CD4-positive, alpha-beta T cell (primary cell): ENCODE results near the gene JAZF1. TPM values are rescaled to one million over a fixed set of nuclear protein-coding genes. Genes with fewer than 3 reads are reported as not detected.

Experiments
- ATAC-seq: fragments of 200-7000 bp; cut with Tn5 transposase; one replicate; pipeline ENCODE4 v1.10.0; 2022; ENCODE audit warnings: mild to moderate bottlenecking; ENCODE audit not compliant: poor library complexity
- CTCF ChIA-PET: fragments of 350-600 bp; sonication (Branson Sonifier 250); formaldehyde crosslinking; loops from one replicate; lab custom pipeline; 2021; ENCODE audit warnings: antibody characterized with exemption, inconsistent platforms; lab: Charles Lee
- POLR2A ChIA-PET: fragments of 350-600 bp; sonication (Branson Sonifier 250); formaldehyde crosslinking; loops from one replicate; lab custom pipeline; 2021; ENCODE audit warnings: antibody characterized with exemption, inconsistent platforms; lab: Charles Lee
- DNase-seq, 14 experiments: peaks; one replicate each; pipeline ENCODE4 v3.0.0-alpha.2; 2013 to 2020; ENCODE audit warnings: mixed read lengths in 2 of 14
- H3K27ac ChIP-seq, 2 donors: one replicate each; pipeline versions ENCODE4 v1.5.1 to v1.7.0; 2013; ENCODE audit warnings: low read length in 2 of 2, low read depth in 1 of 2, mild to moderate bottlenecking in 1 of 2
- H3K27me3 ChIP-seq, 2 experiments: 1 replicate in 1 of 2; 2 replicates in 1 of 2; pipeline versions ENCODE4 v1.6.1 to v1.7.0; 2013; ENCODE audit warnings: low read length in 2 of 2, control low read depth in 1 of 2, mild to moderate bottlenecking in 1 of 2, moderate library complexity in 1 of 2; ENCODE audit not compliant: insufficient read depth in 2 of 2, control insufficient read depth in 1 of 2
- H3K36me3 ChIP-seq: one replicate; pipeline ENCODE4 v1.6.1; 2013; ENCODE audit warnings: low read length, control low read depth; ENCODE audit not compliant: insufficient read depth
- H3K4me1 ChIP-seq: one replicate; pipeline ENCODE4 v1.6.1; 2013; ENCODE audit warnings: low read length, control low read depth; ENCODE audit not compliant: insufficient read depth
- H3K4me3 ChIP-seq: one replicate; pipeline ENCODE4 v1.5.1; 2013; ENCODE audit warnings: mild to moderate bottlenecking, low read length, moderate library complexity
- H3K9me3 ChIP-seq, 2 experiments: 1 replicate in 1 of 2; 2 replicates in 1 of 2; pipeline versions ENCODE4 v1.6.1 to v1.7.0; 2013; ENCODE audit warnings: low read length in 2 of 2, mild to moderate bottlenecking in 2 of 2, control low read depth in 1 of 2, moderate library complexity in 1 of 2; ENCODE audit not compliant: control insufficient read depth in 1 of 2, insufficient read depth in 1 of 2
- H3K27ac Mint-ChIP-seq: one replicate; pipeline ENCODE4 v1.8.0; 2020; ENCODE audit warnings: mixed read lengths
- H3K27me3 Mint-ChIP-seq: one replicate; pipeline ENCODE4 v1.8.0; 2021; ENCODE audit warnings: mixed read lengths
- H3K36me3 Mint-ChIP-seq: one replicate; pipeline ENCODE4 v1.8.0; 2021; ENCODE audit warnings: low read depth, mixed read lengths
- H3K4me1 Mint-ChIP-seq: one replicate; pipeline ENCODE4 v1.8.0; 2021; ENCODE audit warnings: low read depth, mixed read lengths
- H3K4me3 Mint-ChIP-seq: one replicate; pipeline ENCODE4 v1.8.0; 2020; ENCODE audit warnings: mild to moderate bottlenecking, mixed read lengths
- H3K9me3 Mint-ChIP-seq: one replicate; pipeline ENCODE4 v1.8.0; 2020; ENCODE audit warnings: mixed read lengths
- intact Hi-C, 2 experiments: fragments of 100-400 bp; cut with DNase I in 1 of 2; cut with micrococcal nuclease in 1 of 2; formaldehyde crosslinking; loops; one replicate each; pipeline versions ENCODE4 v1.15.1 to v1.9.0; 2023 to 2025; cut with DNase I, micrococcal nuclease
- total RNA-seq, 174 experiments: library from RNA in 2 of 174; stranded (reverse) in 2 of 174; gene quantifications; one replicate each; pipeline ENCODE4 v1.2.3 and lab custom pipeline; 2021 to 2026
- TF ChIP-seq, protein P1 (sequence below): fragments of 200-600 bp; IDR thresholded peaks from one replicate; pipeline ENCODE4 v1.8.0; 2022; ENCODE audit warnings: antibody characterized with exemption, mild to moderate bottlenecking

Gene JAZF1
- total RNA-seq, 2 experiments from 2014 or later, result 9.9 to 11.1 TPM

DNA sequence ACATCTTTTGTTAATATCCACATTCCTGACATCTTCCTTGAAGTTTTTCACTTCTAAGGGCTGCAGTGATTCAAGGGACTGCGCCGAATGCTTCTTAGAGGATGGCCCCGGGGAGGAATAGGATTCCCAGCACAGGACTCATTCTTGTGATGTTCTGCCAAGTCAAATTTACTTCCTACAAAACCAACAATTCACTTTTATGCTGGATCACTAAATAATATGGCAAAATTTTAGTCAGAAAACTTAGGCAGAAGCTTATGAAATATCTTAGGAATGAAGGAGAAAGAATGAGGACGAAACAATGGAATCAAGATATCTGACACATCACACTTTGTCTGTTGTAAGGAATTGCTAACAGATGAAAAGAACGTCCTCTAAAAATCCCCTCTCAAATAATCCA, 151.5 kb downstream of the JAZF1 start:
- ChIA-PET POLR2A (no interaction called here), CTCF (interaction anchor here (1.7 kb wide), 1 partner anchor 8 kb away, joined by 4 read pairs; no protein-coding TSS in a partner anchor)
- H3K4me3 Mint-ChIP-seq, result no peak overlapping the region
- TF ChIP-seq, protein P1, sequence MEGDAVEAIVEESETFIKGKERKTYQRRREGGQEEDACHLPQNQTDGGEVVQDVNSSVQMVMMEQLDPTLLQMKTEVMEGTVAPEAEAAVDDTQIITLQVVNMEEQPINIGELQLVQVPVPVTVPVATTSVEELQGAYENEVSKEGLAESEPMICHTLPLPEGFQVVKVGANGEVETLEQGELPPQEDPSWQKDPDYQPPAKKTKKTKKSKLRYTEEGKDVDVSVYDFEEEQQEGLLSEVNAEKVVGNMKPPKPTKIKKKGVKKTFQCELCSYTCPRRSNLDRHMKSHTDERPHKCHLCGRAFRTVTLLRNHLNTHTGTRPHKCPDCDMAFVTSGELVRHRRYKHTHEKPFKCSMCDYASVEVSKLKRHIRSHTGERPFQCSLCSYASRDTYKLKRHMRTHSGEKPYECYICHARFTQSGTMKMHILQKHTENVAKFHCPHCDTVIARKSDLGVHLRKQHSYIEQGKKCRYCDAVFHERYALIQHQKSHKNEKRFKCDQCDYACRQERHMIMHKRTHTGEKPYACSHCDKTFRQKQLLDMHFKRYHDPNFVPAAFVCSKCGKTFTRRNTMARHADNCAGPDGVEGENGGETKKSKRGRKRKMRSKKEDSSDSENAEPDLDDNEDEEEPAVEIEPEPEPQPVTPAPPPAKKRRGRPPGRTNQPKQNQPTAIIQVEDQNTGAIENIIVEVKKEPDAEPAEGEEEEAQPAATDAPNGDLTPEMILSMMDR, result no peak
- DNase-seq, result no peak
- Histone ChIP-seq H3K27ac (no peak overlapping the region), H3K27me3 (no peaks in the 10 kb centered on the region), H3K36me3 (no peaks in the 10 kb centered on the region), H3K4me3 (no peak overlapping the region), H3K4me1 (peaks cover 4% of the 10 kb centered on the region), H3K9me3 (no peaks in the 10 kb centered on the region)
- H3K9me3 Mint-ChIP-seq, result no peaks in the 10 kb centered on the region
- H3K4me1 Mint-ChIP-seq, result peaks cover 7% of the 10 kb centered on the region
- ATAC-seq, result no peak
- H3K27ac Mint-ChIP-seq, result no peak overlapping the region
- H3K36me3 Mint-ChIP-seq, result no peaks in the 10 kb centered on the region
- intact Hi-C loops, result loop anchor here in 1 of 2 experiments (10.0 kb wide), 1 partner anchor 204 kb away; no protein-coding TSS in a partner anchor
- no peaks in the 10 kb centered on the region for H3K27me3 Mint-ChIP-seq

DNA sequence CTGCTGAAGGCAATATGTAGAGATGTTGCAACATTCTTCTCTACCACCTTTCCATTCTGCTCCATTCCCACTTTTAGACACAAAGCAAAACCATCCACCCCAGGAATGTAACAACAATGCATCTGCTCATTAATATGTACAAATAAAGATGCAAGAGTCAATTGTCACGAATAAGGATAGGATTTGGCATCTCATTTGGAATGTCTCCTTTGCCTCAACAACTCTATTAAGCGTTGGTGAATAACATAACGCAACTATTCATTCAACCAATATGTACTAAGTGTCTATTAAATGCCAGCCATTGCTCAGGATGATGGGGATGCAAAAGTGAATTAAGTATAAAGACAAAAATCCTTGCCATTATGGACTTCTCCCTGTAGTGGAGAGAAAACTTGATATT, 152.1 kb downstream of the JAZF1 start:
- Histone ChIP-seq H3K36me3 (no peaks in the 10 kb centered on the region), H3K27ac (no peak overlapping the region), H3K4me1 (peaks cover 4% of the 10 kb centered on the region), H3K4me3 (no peak overlapping the region), H3K9me3 (no peaks in the 10 kb centered on the region), H3K27me3 (no peaks in the 10 kb centered on the region)
- ATAC-seq (no peak), DNase-seq (no peak)
- TF ChIP-seq, protein P1, result no peak
- intact Hi-C loops, result loop anchor here in 1 of 2 experiments (10.0 kb wide), 1 partner anchor 204 kb away; no protein-coding TSS in a partner anchor
- Mint-ChIP-seq H3K9me3 (no peaks in the 10 kb centered on the region), H3K4me3 (no peak overlapping the region), H3K4me1 (peaks cover 7% of the 10 kb centered on the region), H3K36me3 (no peaks in the 10 kb centered on the region), H3K27ac (no peak overlapping the region), H3K27me3 (no peaks in the 10 kb centered on the region)
- ChIA-PET CTCF (no interaction called here), POLR2A (no interaction called here)

DNA sequence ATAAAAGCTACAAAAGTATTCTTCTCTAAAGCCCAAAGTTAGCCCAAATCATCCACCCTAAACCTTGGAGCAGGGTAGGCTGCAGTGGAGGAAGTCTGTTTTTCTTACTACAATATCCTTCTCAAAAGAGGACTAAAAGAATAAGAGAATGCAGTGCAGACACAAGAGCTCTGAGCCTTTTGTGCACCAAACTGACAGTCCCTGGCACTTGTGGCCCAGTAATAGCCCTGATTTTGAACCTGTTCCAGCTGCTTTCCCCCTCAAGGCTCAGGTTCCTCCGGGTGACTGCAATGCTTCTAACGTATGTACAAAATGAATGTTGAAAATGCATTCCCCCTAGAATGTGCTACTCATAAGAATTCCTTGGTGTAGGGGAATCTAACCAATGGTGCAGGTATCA, 154.4 kb downstream of the JAZF1 start:
- H3K27ac ChIP-seq, result no peak overlapping the region
- H3K4me3 ChIP-seq, result no peak overlapping the region
- H3K36me3 ChIP-seq, result no peaks in the 10 kb centered on the region
- peaks cover 4% of the 10 kb centered on the region for H3K4me1 ChIP-seq
- H3K27me3 Mint-ChIP-seq, result no peaks in the 10 kb centered on the region
- no peaks in the 10 kb centered on the region for H3K36me3 Mint-ChIP-seq
- H3K9me3 Mint-ChIP-seq, result no peaks in the 10 kb centered on the region
- ChIA-PET CTCF (no interaction called here), POLR2A (no interaction called here)
- H3K27me3 ChIP-seq, result no peaks in the 10 kb centered on the region
- H3K27ac Mint-ChIP-seq, result no peak overlapping the region
- no peak for DNase-seq
- H3K4me3 Mint-ChIP-seq, result no peak overlapping the region
- intact Hi-C loops, result loop anchor here in 1 of 2 experiments (10.0 kb wide), 1 partner anchor 201 kb away; no protein-coding TSS in a partner anchor
- no peak for ATAC-seq
- TF ChIP-seq, protein P1, result no peak
- no peaks in the 10 kb centered on the region for H3K9me3 ChIP-seq
- H3K4me1 Mint-ChIP-seq, result peaks cover 7% of the 10 kb centered on the region
